ENCODE results near the gene C1QB. TPM values are rescaled to one million over a fixed set of nuclear protein-coding genes. Genes with fewer than 3 reads are reported as not detected.

Gene C1QB
- polyA plus RNA-seq, 1 donor (not counting 4 experiments of a cell fraction or from before 2014, with no cell fraction given): not detected

DNA sequence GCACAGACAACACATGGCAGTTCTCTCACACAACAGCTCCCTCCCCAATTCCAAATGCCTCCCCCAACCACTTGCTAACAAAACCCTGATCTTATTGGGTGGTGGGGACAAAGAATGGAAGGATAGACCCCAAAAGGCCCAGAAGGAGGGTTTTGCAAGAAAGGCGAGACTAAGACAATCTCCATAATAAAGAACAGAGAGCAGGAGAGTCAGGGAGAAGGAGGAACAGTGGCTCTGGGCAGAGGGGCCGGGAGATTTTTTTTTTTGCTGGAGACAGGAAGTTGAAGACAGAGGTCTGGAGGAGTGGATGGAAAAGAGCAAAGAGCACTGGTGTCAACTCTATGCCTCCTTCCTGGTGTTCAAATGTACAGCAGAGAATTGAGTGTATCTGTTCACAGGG is 23.1 kb upstream of the C1QB start:
- no peaks in the 10 kb centered on the region for H3K4me1 ChIP-seq (ENCODE audit: control insufficient read depth, extremely low read depth, insufficient read depth, low read length)
- DNase-seq (ENCODE audit: low read depth, low spot score): no peak
- H3K27ac ChIP-seq (ENCODE audit: control insufficient read depth, insufficient read depth, low read length): no peak overlapping the region
- dilution Hi-C loops (cut with MboI; ENCODE audit: extremely low pct_ligation_motif_present, low sequenced_read_pairs): no loop called here
- no peak overlapping the region for H2AFZ ChIP-seq (ENCODE audit: control insufficient read depth, low read length)
- TF ChIP-seq EZH2 (IDR thresholded peaks at IDR 0.05; ENCODE audit: low read length) (no peak), CTCF (optimal IDR thresholded peaks at IDR 0.05 in 1 of 3, IDR thresholded peaks at IDR 0.05 in 1 of 3, conservative IDR thresholded peaks at IDR 0.05 in 1 of 3; ENCODE audit: extremely low read depth in 1 of 3, insufficient read depth in 2 of 3, low read length in 3 of 3) (no peak)
- no peak overlapping the region for H3K4me3 ChIP-seq (ENCODE audit: control insufficient read depth in 2 of 3, extremely low read depth in 1 of 3, insufficient read depth in 2 of 3, low read depth in 1 of 3, low read length in 3 of 3)
- H3K9ac ChIP-seq (ENCODE audit: control insufficient read depth, extremely low read depth, insufficient read depth, low read length): no peak overlapping the region
- H4K20me1 ChIP-seq (ENCODE audit: control insufficient read depth, extremely low read depth, insufficient read depth, low read length): no peaks in the 10 kb centered on the region
- peaks cover 12% of the 10 kb centered on the region for H3K27me3 ChIP-seq (ENCODE audit: control insufficient read depth, extremely low read depth, insufficient read depth, low read length)
- no peaks in the 10 kb centered on the region for H3K9me1 ChIP-seq (ENCODE audit: control insufficient read depth, extremely low read depth, insufficient read depth, low read length)
- no peak for FAIRE-seq
- H3K79me2 ChIP-seq (ENCODE audit: control insufficient read depth, insufficient read depth, low read length): no peaks in the 10 kb centered on the region
- H3K9me3 ChIP-seq (ENCODE audit: control insufficient read depth, low read depth, low read length): no peaks in the 10 kb centered on the region
- no peaks in the 10 kb centered on the region for H3K36me3 ChIP-seq (ENCODE audit: control insufficient read depth in 2 of 2, extremely low read depth in 1 of 2, insufficient read depth in 2 of 2, low read length in 2 of 2)
- H3K4me2 ChIP-seq (ENCODE audit: control insufficient read depth, extremely low read depth, insufficient read depth, low read depth, low read length): no peak overlapping the region

GRCh38 chr1:22633697-22634463 is 19.2 kb upstream of the C1QB start:
- TF ChIP-seq EZH2 (IDR thresholded peaks at IDR 0.05; ENCODE audit: low read length) (no peak), CTCF (optimal IDR thresholded peaks at IDR 0.05 in 1 of 3, IDR thresholded peaks at IDR 0.05 in 1 of 3, conservative IDR thresholded peaks at IDR 0.05 in 1 of 3; ENCODE audit: extremely low read depth in 1 of 3, insufficient read depth in 2 of 3, low read length in 3 of 3) (no peak)
- Histone ChIP-seq H3K4me2 (ENCODE audit: control insufficient read depth, extremely low read depth, insufficient read depth, low read depth, low read length) (no peak overlapping the region), H2AFZ (ENCODE audit: control insufficient read depth, low read length) (no peak overlapping the region), H3K4me1 (ENCODE audit: control insufficient read depth, extremely low read depth, insufficient read depth, low read length) (no peaks in the 10 kb centered on the region), H3K9me3 (ENCODE audit: control insufficient read depth, low read depth, low read length) (no peaks in the 10 kb centered on the region), H3K36me3 (ENCODE audit: control insufficient read depth in 2 of 2, extremely low read depth in 1 of 2, insufficient read depth in 2 of 2, low read length in 2 of 2) (no peaks in the 10 kb centered on the region), H3K27me3 (ENCODE audit: control insufficient read depth, extremely low read depth, insufficient read depth, low read length) (peaks cover 5% of the 10 kb centered on the region), H3K9ac (ENCODE audit: control insufficient read depth, extremely low read depth, insufficient read depth, low read length) (no peak overlapping the region), H3K4me3 (ENCODE audit: control insufficient read depth in 2 of 3, extremely low read depth in 1 of 3, insufficient read depth in 2 of 3, low read depth in 1 of 3, low read length in 3 of 3) (no peak overlapping the region), H3K9me1 (ENCODE audit: control insufficient read depth, extremely low read depth, insufficient read depth, low read length) (no peaks in the 10 kb centered on the region), H3K27ac (ENCODE audit: control insufficient read depth, insufficient read depth, low read length) (no peak overlapping the region), H3K79me2 (ENCODE audit: control insufficient read depth, insufficient read depth, low read length) (no peaks in the 10 kb centered on the region), H4K20me1 (ENCODE audit: control insufficient read depth, extremely low read depth, insufficient read depth, low read length) (no peaks in the 10 kb centered on the region)
- DNase-seq (ENCODE audit: low read depth, low spot score) (no peak), FAIRE-seq (no peak)
- dilution Hi-C loops (cut with MboI; ENCODE audit: extremely low pct_ligation_motif_present, low sequenced_read_pairs): no loop called here

All from keratinocyte (primary cell).